Measurements from ENCODE around the gene MALAT1. TPM values are rescaled to one million over a fixed set of nuclear protein-coding genes. Genes with fewer than 3 reads are reported as not detected.
A peak's percentile ranks its signal among the peaks of the same experiment; 100 is the strongest.
"Not testable (repeated sequence)": the region's sequence is repeated elsewhere in the genome, so short reads cannot be mapped to it uniquely, and the experiment has no call there.

MALAT1 gene
- total RNA-seq: over 10,000 TPM; 10,779 to 14,350 (median 11,224) TPM
- long read RNA-seq, donor 1, full-length matches to known transcripts: 890 of 891 reads
- long read RNA-seq, donor 1, partial matches to known transcripts: 0 of 891 reads
- long read RNA-seq, donor 1, other reads (novel, unspliced or antisense): 1 of 891 reads
- long read RNA-seq, donor 2, full-length matches to known transcripts: 3,659 of 3,662 reads
- long read RNA-seq, donor 2, partial matches to known transcripts: 1 of 3,662 reads
- long read RNA-seq, donor 2, other reads (novel, unspliced or antisense): 2 of 3,662 reads

DNA sequence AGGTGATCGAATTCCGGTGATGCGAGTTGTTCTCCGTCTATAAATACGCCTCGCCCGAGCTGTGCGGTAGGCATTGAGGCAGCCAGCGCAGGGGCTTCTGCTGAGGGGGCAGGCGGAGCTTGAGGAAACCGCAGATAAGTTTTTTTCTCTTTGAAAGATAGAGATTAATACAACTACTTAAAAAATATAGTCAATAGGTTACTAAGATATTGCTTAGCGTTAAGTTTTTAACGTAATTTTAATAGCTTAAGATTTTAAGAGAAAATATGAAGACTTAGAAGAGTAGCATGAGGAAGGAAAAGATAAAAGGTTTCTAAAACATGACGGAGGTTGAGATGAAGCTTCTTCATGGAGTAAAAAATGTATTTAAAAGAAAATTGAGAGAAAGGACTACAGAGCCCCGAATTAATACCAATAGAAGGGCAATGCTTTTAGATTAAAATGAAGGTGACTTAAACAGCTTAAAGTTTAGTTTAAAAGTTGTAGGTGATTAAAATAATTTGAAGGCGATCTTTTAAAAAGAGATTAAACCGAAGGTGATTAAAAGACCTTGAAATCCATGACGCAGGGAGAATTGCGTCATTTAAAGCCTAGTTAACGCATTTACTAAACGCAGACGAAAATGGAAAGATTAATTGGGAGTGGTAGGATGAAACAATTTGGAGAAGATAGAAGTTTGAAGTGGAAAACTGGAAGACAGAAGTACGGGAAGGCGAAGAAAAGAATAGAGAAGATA, at the start of gene MALAT1:
MALAT1 (plus strand) TSS at position 69 of the 736 bp plus-strand sequence.
- no peaks in the 10 kb centered on the region for H3K36me3 ChIP-seq (ENCODE audit: low read depth)
- peak within 1 kb of the TSS; percentile 76 for H3K4me3 ChIP-seq
- intact Hi-C loops (cut with DNase I, micrococcal nuclease): no loop called here
- no peaks in the 10 kb centered on the region for H3K9me3 ChIP-seq
- peaks cover 7% of the 10 kb centered on the region for H3K4me1 ChIP-seq (ENCODE audit: low read depth)
- ATAC-seq (peak; percentile 47), DNase-seq (peak; percentile 95 to 96 (median 96))
- no peak for TF ChIP-seq CTCF (IDR thresholded peaks at IDR 0.05)

DNA sequence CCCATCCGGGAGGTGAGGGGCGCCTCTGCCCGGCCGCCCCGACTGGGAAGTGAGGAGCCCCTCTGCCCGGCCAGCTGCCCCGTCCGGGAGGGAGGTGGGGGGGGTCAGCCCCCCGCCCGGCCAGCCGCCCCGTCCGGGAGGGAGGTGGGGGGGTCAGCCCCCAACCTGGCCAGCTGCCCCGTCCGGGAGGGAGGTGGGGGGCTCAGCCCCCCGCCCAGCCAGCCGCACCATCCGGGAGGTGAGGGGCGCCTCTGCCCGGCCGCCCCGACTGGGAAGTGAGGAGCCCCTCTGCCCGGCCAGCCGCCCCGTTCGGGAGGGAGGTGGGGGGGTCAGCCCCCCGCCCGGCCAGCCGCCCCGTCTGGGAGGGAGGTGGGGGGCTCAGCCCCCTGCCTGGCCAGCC, 47.5 kb upstream of the MALAT1 start:
- DNase-seq: peak in 1 of 3 donors; percentile 31
- H3K4me3 ChIP-seq; H3K4me1 ChIP-seq (ENCODE audit: low read depth); intact Hi-C loops (cut with DNase I, micrococcal nuclease); H3K9me3 ChIP-seq; H3K36me3 ChIP-seq (ENCODE audit: low read depth); ATAC-seq: not testable (repeated sequence)

GRCh38 chr11:65452259-65452658, 46.6 kb upstream of the MALAT1 start:
- ATAC-seq; DNase-seq; H3K4me3 ChIP-seq; H3K36me3 ChIP-seq (ENCODE audit: low read depth); H3K4me1 ChIP-seq (ENCODE audit: low read depth); intact Hi-C loops (cut with DNase I, micrococcal nuclease); H3K9me3 ChIP-seq: not testable (repeated sequence)

GRCh38 chr11:65452806-65453490, 45.9 kb upstream of the MALAT1 start:
- TF ChIP-seq CTCF (IDR thresholded peaks at IDR 0.05): no peak
- Histone ChIP-seq H3K4me3 (no peak overlapping the region), H3K4me1 (ENCODE audit: low read depth) (peaks cover 4% of the 10 kb centered on the region), H3K36me3 (ENCODE audit: low read depth) (no peaks in the 10 kb centered on the region), H3K9me3 (no peaks in the 10 kb centered on the region)
- DNase-seq: peak in 1 of 3 donors; percentile 30
- no peak for ATAC-seq
- intact Hi-C loops (cut with DNase I, micrococcal nuclease): no loop called here

- DNase-seq (peak in 2 of 3 donors; percentile 37 to 46), ATAC-seq (no peak)
- TF ChIP-seq CTCF (IDR thresholded peaks at IDR 0.05): no peak
- intact Hi-C loops (cut with DNase I, micrococcal nuclease): no loop called here
- Histone ChIP-seq H3K4me3 (no peak overlapping the region), H3K36me3 (ENCODE audit: low read depth) (no peaks in the 10 kb centered on the region), H3K4me1 (ENCODE audit: low read depth) (peaks cover 4% of the 10 kb centered on the region), H3K9me3 (no peaks in the 10 kb centered on the region)
Observed at GRCh38 chr11:65454311-65454695, 44.5 kb upstream of the MALAT1 start.

GRCh38 chr11:65454696-65455456, 44.0 kb upstream of the MALAT1 start:
- Histone ChIP-seq H3K36me3 (ENCODE audit: low read depth) (no peaks in the 10 kb centered on the region), H3K4me1 (ENCODE audit: low read depth) (peaks cover 4% of the 10 kb centered on the region), H3K4me3 (peak overlapping the region; percentile 12), H3K9me3 (no peaks in the 10 kb centered on the region)
- peak; percentile 93 to 95 (median 95) for DNase-seq
- intact Hi-C loops (cut with DNase I, micrococcal nuclease): no loop called here
- peak; percentile 97 for ATAC-seq
- TF ChIP-seq CTCF (IDR thresholded peaks at IDR 0.05): no peak
